T47D (cell line): ENCODE data around the gene SPDYE8.
"Not testable (repeated sequence)": the region's sequence is repeated elsewhere in the genome, so short reads cannot be mapped to it uniquely, and the experiment has no call there.

ENCODE experiments used
- DNase-seq, 2 experiments: peaks; one replicate each; pipeline versions ENCODE4 v3.0.0 to v3.0.0-alpha.2; 2011 to 2012; ENCODE audit warnings: low read depth in 1 of 2, low spot score in 1 of 2
- in situ Hi-C: cut with HindIII; loops from 2 replicates; pipeline ENCODE4 v1.10.0; 2016; ENCODE audit warnings: low sequenced_read_pairs, low pct_unique_long_range_greater_than_20kb

Gene SPDYE8

GRCh38 chr7:73029666-73030065, at the start of gene SPDYE8:
Gene SPDYE8, minus strand, starts transcription at chr7:73029766. Its CDS starts 1,800 bp downstream, at chr7:73027966.
- DNase-seq, in situ Hi-C loops: not testable (repeated sequence)

- DNase-seq, in situ Hi-C loops: not testable (repeated sequence)
Measured at GRCh38 chr7:73057811-73058210, 28.2 kb upstream of the SPDYE8 start, which contains the start of gene SPDYE11. Gene SPDYE11, minus strand, starts transcription at chr7:73057911. Its CDS starts 1,800 bp downstream, at chr7:73056111.

GRCh38 chr7:73006491-73006890, 23.1 kb downstream of the SPDYE8 start:
- in situ Hi-C loops, DNase-seq: not testable (repeated sequence)

- in situ Hi-C loops: not testable (repeated sequence)
- peak in 1 of 2 experiments; percentile 96 for DNase-seq
Measured at GRCh38 chr7:73005693-73006447, 23.7 kb downstream of the SPDYE8 start.

GRCh38 chr7:73005356-73005692, 24.2 kb downstream of the SPDYE8 start:
- in situ Hi-C loops, DNase-seq: not testable (repeated sequence)

- DNase-seq, in situ Hi-C loops: not testable (repeated sequence)
Measured at GRCh38 chr7:72997887-72998468, 31.6 kb downstream of the SPDYE8 start.

- in situ Hi-C loops: not testable (repeated sequence)
Measured at GRCh38 chr7:72997447-72997846, 32.1 kb downstream of the SPDYE8 start.

GRCh38 chr7:72995484-72995883, 34.1 kb downstream of the SPDYE8 start:
- in situ Hi-C loops: not testable (repeated sequence)

More at GRCh38 chr7:72997447-72997846, 32.1 kb downstream of the SPDYE8 start:
- not testable (repeated sequence) for DNase-seq

GRCh38 chr7:72990146-72990913, 39.2 kb downstream of the SPDYE8 start:
- in situ Hi-C loops, DNase-seq: not testable (repeated sequence)

More at GRCh38 chr7:72995484-72995883, 34.1 kb downstream of the SPDYE8 start:
- not testable (repeated sequence) for DNase-seq

- in situ Hi-C loops: not testable (repeated sequence)
Measured at GRCh38 chr7:72982084-72982483, 47.5 kb downstream of the SPDYE8 start.

GRCh38 chr7:72980382-72980781, 49.2 kb downstream of the SPDYE8 start:
- in situ Hi-C loops, DNase-seq: not testable (repeated sequence)

More at GRCh38 chr7:72982084-72982483, 47.5 kb downstream of the SPDYE8 start:
- not testable (repeated sequence) for DNase-seq

GRCh38 chr7:72976434-72976833, 53.1 kb downstream of the SPDYE8 start:
- in situ Hi-C loops, DNase-seq: not testable (repeated sequence)

GRCh38 chr7:72975656-72976286, 53.8 kb downstream of the SPDYE8 start:
- DNase-seq, in situ Hi-C loops: not testable (repeated sequence)

- not testable (repeated sequence) for DNase-seq
Measured at GRCh38 chr7:72974781-72975180, 54.8 kb downstream of the SPDYE8 start.

GRCh38 chr7:72971505-72971904, 58.1 kb downstream of the SPDYE8 start:
- DNase-seq, in situ Hi-C loops: not testable (repeated sequence)

More at GRCh38 chr7:72974781-72975180, 54.8 kb downstream of the SPDYE8 start:
- in situ Hi-C loops: not testable (repeated sequence)
